ENCODE measurements around the gene GTF2IRD1. TPM values are rescaled to one million over a fixed set of nuclear protein-coding genes. Genes with fewer than 3 reads are reported as not detected.
"Not testable (repeated sequence)": the region's sequence is repeated elsewhere in the genome, so short reads cannot be mapped to it uniquely, and the experiment has no call there.

Gene GTF2IRD1
- total RNA-seq, 1 donor from 2014 or later, result 2.7 TPM

- H3K4me1 Mint-ChIP-seq, result peaks cover 3% of the 10 kb centered on the region
- DNase-seq, result no peak
- no peak overlapping the region for H3K27ac Mint-ChIP-seq
- H3K9me3 Mint-ChIP-seq, result peaks cover 6% of the 10 kb centered on the region
- intact Hi-C loops (cut with micrococcal nuclease), result no loop called here
- no peak overlapping the region for H3K4me3 Mint-ChIP-seq
- no peaks in the 10 kb centered on the region for H3K27me3 Mint-ChIP-seq
- no peaks in the 10 kb centered on the region for H3K36me3 Mint-ChIP-seq (ENCODE audit: low read depth)
Measured at GRCh38 chr7:74498354-74498753, 44.6 kb downstream of the GTF2IRD1 start.

GRCh38 chr7:74498996-74499834 is 45.5 kb downstream of the GTF2IRD1 start:
- intact Hi-C loops (cut with micrococcal nuclease), result no loop called here
- no peaks in the 10 kb centered on the region for H3K36me3 Mint-ChIP-seq (ENCODE audit: low read depth)
- H3K4me3 Mint-ChIP-seq, result no peak overlapping the region
- H3K27me3 Mint-ChIP-seq, result no peaks in the 10 kb centered on the region
- H3K4me1 Mint-ChIP-seq, result peaks cover 3% of the 10 kb centered on the region
- H3K9me3 Mint-ChIP-seq, result peaks cover 6% of the 10 kb centered on the region
- no peak for DNase-seq
- no peak overlapping the region for H3K27ac Mint-ChIP-seq

GRCh38 chr7:74499835-74500388 is 46.2 kb downstream of the GTF2IRD1 start:
- H3K27ac Mint-ChIP-seq, result no peak overlapping the region
- no peaks in the 10 kb centered on the region for H3K36me3 Mint-ChIP-seq (ENCODE audit: low read depth)
- intact Hi-C loops (cut with micrococcal nuclease), result no loop called here
- no peak overlapping the region for H3K4me3 Mint-ChIP-seq
- no peak for DNase-seq
- peaks cover 6% of the 10 kb centered on the region for H3K9me3 Mint-ChIP-seq
- no peaks in the 10 kb centered on the region for H3K27me3 Mint-ChIP-seq
- H3K4me1 Mint-ChIP-seq, result peaks cover 3% of the 10 kb centered on the region

GRCh38 chr7:74501298-74501697 is 47.6 kb downstream of the GTF2IRD1 start:
- Mint-ChIP-seq H3K9me3 (peaks cover 2% of the 10 kb centered on the region), H3K27ac (no peak overlapping the region), H3K4me1 (peaks cover under 1% of the 10 kb centered on the region), H3K36me3 (ENCODE audit: low read depth) (no peaks in the 10 kb centered on the region), H3K27me3 (no peaks in the 10 kb centered on the region), H3K4me3 (no peak overlapping the region)
- no peak for DNase-seq
- intact Hi-C loops (cut with micrococcal nuclease), result no loop called here

- no peak for DNase-seq
- intact Hi-C loops (cut with micrococcal nuclease), result no loop called here
- no peak overlapping the region for H3K27ac Mint-ChIP-seq
- H3K27me3 Mint-ChIP-seq, result no peaks in the 10 kb centered on the region
- H3K4me3 Mint-ChIP-seq, result no peak overlapping the region
- H3K4me1 Mint-ChIP-seq, result no peaks in the 10 kb centered on the region
- no peaks in the 10 kb centered on the region for H3K36me3 Mint-ChIP-seq (ENCODE audit: low read depth)
- H3K9me3 Mint-ChIP-seq, result no peaks in the 10 kb centered on the region
Measured at GRCh38 chr7:74502216-74502891, 48.6 kb downstream of the GTF2IRD1 start.

- DNase-seq, result no peak
- Mint-ChIP-seq H3K9me3 (no peaks in the 10 kb centered on the region), H3K4me1 (no peaks in the 10 kb centered on the region), H3K27ac (no peak overlapping the region), H3K36me3 (ENCODE audit: low read depth) (no peaks in the 10 kb centered on the region), H3K4me3 (no peak overlapping the region), H3K27me3 (no peaks in the 10 kb centered on the region)
- intact Hi-C loops (cut with micrococcal nuclease), result no loop called here
Measured at GRCh38 chr7:74503061-74503460, 49.4 kb downstream of the GTF2IRD1 start.

GRCh38 chr7:74503943-74504342 is 50.2 kb downstream of the GTF2IRD1 start:
- no peaks in the 10 kb centered on the region for H3K9me3 Mint-ChIP-seq
- no peak for DNase-seq
- no peaks in the 10 kb centered on the region for H3K4me1 Mint-ChIP-seq
- no peaks in the 10 kb centered on the region for H3K36me3 Mint-ChIP-seq (ENCODE audit: low read depth)
- intact Hi-C loops (cut with micrococcal nuclease), result no loop called here
- no peak overlapping the region for H3K4me3 Mint-ChIP-seq
- H3K27me3 Mint-ChIP-seq, result no peaks in the 10 kb centered on the region
- no peak overlapping the region for H3K27ac Mint-ChIP-seq

GRCh38 chr7:74505471-74506324 is 52.0 kb downstream of the GTF2IRD1 start:
- intact Hi-C loops (cut with micrococcal nuclease), result no loop called here
- no peaks in the 10 kb centered on the region for H3K36me3 Mint-ChIP-seq (ENCODE audit: low read depth)

GRCh38 chr7:74506325-74506724 is 52.6 kb downstream of the GTF2IRD1 start:
- intact Hi-C loops (cut with micrococcal nuclease), result no loop called here
- no peaks in the 10 kb centered on the region for H3K36me3 Mint-ChIP-seq (ENCODE audit: low read depth)
- no peaks in the 10 kb centered on the region for H3K4me1 Mint-ChIP-seq
- no peaks in the 10 kb centered on the region for H3K9me3 Mint-ChIP-seq
- H3K27me3 Mint-ChIP-seq, result no peaks in the 10 kb centered on the region
- no peak for DNase-seq
- H3K4me3 Mint-ChIP-seq, result no peak overlapping the region
- no peak overlapping the region for H3K27ac Mint-ChIP-seq

More at GRCh38 chr7:74505471-74506324, 52.0 kb downstream of the GTF2IRD1 start:
- Mint-ChIP-seq H3K4me1 (no peaks in the 10 kb centered on the region), H3K27me3 (no peaks in the 10 kb centered on the region), H3K9me3 (no peaks in the 10 kb centered on the region), H3K4me3 (no peak overlapping the region), H3K27ac (no peak overlapping the region)
- no peak for DNase-seq

- intact Hi-C loops (cut with micrococcal nuclease), result no loop called here
- Mint-ChIP-seq H3K4me3 (no peak overlapping the region), H3K4me1 (no peaks in the 10 kb centered on the region), H3K27me3 (no peaks in the 10 kb centered on the region), H3K36me3 (ENCODE audit: low read depth) (no peaks in the 10 kb centered on the region), H3K9me3 (no peaks in the 10 kb centered on the region), H3K27ac (no peak overlapping the region)
- DNase-seq, result no peak
Measured at GRCh38 chr7:74507538-74508319, 54.0 kb downstream of the GTF2IRD1 start.

- DNase-seq; intact Hi-C loops (cut with micrococcal nuclease); H3K4me1 Mint-ChIP-seq; H3K27ac Mint-ChIP-seq; H3K27me3 Mint-ChIP-seq; H3K4me3 Mint-ChIP-seq; H3K36me3 Mint-ChIP-seq (ENCODE audit: low read depth); H3K9me3 Mint-ChIP-seq: not testable (repeated sequence)
Measured at GRCh38 chr7:74509453-74509852, 55.7 kb downstream of the GTF2IRD1 start.

- H3K4me1 Mint-ChIP-seq, result no peaks in the 10 kb centered on the region
- H3K4me3 Mint-ChIP-seq, result no peak overlapping the region
- H3K27ac Mint-ChIP-seq, result no peak overlapping the region
- no peaks in the 10 kb centered on the region for H3K27me3 Mint-ChIP-seq
- intact Hi-C loops (cut with micrococcal nuclease), result no loop called here
- no peak for DNase-seq
- H3K9me3 Mint-ChIP-seq, result no peaks in the 10 kb centered on the region
- no peaks in the 10 kb centered on the region for H3K36me3 Mint-ChIP-seq (ENCODE audit: low read depth)
Measured at GRCh38 chr7:74511345-74511744, 57.6 kb downstream of the GTF2IRD1 start.

- Mint-ChIP-seq H3K9me3 (no peaks in the 10 kb centered on the region), H3K27ac (no peak overlapping the region), H3K27me3 (no peaks in the 10 kb centered on the region), H3K4me1 (no peaks in the 10 kb centered on the region), H3K4me3 (no peak overlapping the region), H3K36me3 (ENCODE audit: low read depth) (no peaks in the 10 kb centered on the region)
- intact Hi-C loops (cut with micrococcal nuclease), result no loop called here
- DNase-seq, result no peak
Measured at GRCh38 chr7:74512762-74513161, 59.1 kb downstream of the GTF2IRD1 start.

Data from activated CD4-positive, alpha-beta T cell treated with anti-CD3 and anti-CD28 coated beads, Interleukin-2, amount 10 ng/mL, durations not matched to agents 24 days and 14 days (primary cell).